ENCODE measurements around the gene MCIDAS. TPM values are rescaled to one million over a fixed set of nuclear protein-coding genes. Genes with fewer than 3 reads are reported as not detected.

Gene MCIDAS
- total RNA-seq, 6 experiments from 2014 or later = not detected

- H3K4me3 Mint-ChIP-seq = peak overlapping the region; percentile 91
- no peaks in the 10 kb centered on the region for H3K9me3 Mint-ChIP-seq
- peak; percentile 73 for DNase-seq
- no peak overlapping the region for H3K27ac Mint-ChIP-seq
- H3K4me1 Mint-ChIP-seq (ENCODE audit: low read depth) = peaks cover 53% of the 10 kb centered on the region
- peaks cover 22% of the 10 kb centered on the region for H3K27me3 Mint-ChIP-seq (ENCODE audit: insufficient read depth)
- TF ChIP-seq, protein P1, sequence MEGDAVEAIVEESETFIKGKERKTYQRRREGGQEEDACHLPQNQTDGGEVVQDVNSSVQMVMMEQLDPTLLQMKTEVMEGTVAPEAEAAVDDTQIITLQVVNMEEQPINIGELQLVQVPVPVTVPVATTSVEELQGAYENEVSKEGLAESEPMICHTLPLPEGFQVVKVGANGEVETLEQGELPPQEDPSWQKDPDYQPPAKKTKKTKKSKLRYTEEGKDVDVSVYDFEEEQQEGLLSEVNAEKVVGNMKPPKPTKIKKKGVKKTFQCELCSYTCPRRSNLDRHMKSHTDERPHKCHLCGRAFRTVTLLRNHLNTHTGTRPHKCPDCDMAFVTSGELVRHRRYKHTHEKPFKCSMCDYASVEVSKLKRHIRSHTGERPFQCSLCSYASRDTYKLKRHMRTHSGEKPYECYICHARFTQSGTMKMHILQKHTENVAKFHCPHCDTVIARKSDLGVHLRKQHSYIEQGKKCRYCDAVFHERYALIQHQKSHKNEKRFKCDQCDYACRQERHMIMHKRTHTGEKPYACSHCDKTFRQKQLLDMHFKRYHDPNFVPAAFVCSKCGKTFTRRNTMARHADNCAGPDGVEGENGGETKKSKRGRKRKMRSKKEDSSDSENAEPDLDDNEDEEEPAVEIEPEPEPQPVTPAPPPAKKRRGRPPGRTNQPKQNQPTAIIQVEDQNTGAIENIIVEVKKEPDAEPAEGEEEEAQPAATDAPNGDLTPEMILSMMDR (IDR thresholded peaks at IDR 0.05) = peak; percentile 95
- H3K36me3 Mint-ChIP-seq (ENCODE audit: low read depth) = no peaks in the 10 kb centered on the region
These were observed 54.8 kb downstream of the MCIDAS start for GRCh38 chr5:55172051-55172899.

GRCh38 chr5:55171471-55171870 lies 55.6 kb downstream of the MCIDAS start:
- Mint-ChIP-seq H3K9me3 (no peaks in the 10 kb centered on the region), H3K27ac (no peak overlapping the region), H3K4me3 (no peak overlapping the region), H3K36me3 (ENCODE audit: low read depth) (no peaks in the 10 kb centered on the region; the same call in 1 of the 2 replicates), H3K4me1 (ENCODE audit: low read depth) (peaks cover 48% of the 10 kb centered on the region), H3K27me3 (ENCODE audit: insufficient read depth) (peaks cover 15% of the 10 kb centered on the region)
- DNase-seq = no peak
- TF ChIP-seq, protein P1 (IDR thresholded peaks at IDR 0.05) = no peak

Small RNA genes within 50 kb of the gene (microRNA-seq; reads per million reads assigned to microRNA genes)
- 5.4 reads per million for gene MIR449A
- not detected for gene MIR449B
- gene MIR449C = 3.9 reads per million

Other genes with a start within 250 kb of the MCIDAS start
- 10 to 100 TPM in 2 of 6 experiments, 1 to 10 TPM in 4; 8.5 to 54.1 (median 9.1) TPM for gene ESM1, start 241.7 kb downstream of the MCIDAS start, total RNA-seq (2021; fragmentation: NEBNext Ultra II Directional; extraction: Animal tissue kit (Norgen Biotek cat#: 25700))
- not detected for gene GZMK, start 203.1 kb downstream of the MCIDAS start, total RNA-seq (2021; fragmentation: NEBNext Ultra II Directional; extraction: Animal tissue kit (Norgen Biotek cat#: 25700))
- not detected for gene GZMA, start 124.7 kb downstream of the MCIDAS start, total RNA-seq (2021; fragmentation: NEBNext Ultra II Directional; extraction: Animal tissue kit (Norgen Biotek cat#: 25700))
- 100 to 1,000 TPM; 209 to 229 (median 220) TPM for gene GPX8, start 67.1 kb downstream of the MCIDAS start, total RNA-seq (2021; fragmentation: NEBNext Ultra II Directional; extraction: Animal tissue kit (Norgen Biotek cat#: 25700))
- under 1 TPM in 5 of 6 experiments, not detected in 1; 0.07 to 0.20 (median 0.12) TPM for gene CDC20B, start 54.1 kb downstream of the MCIDAS start, total RNA-seq (2021; fragmentation: NEBNext Ultra II Directional; extraction: Animal tissue kit (Norgen Biotek cat#: 25700))
- gene CCNO, start 6.3 kb upstream of the MCIDAS start, total RNA-seq (2021; fragmentation: NEBNext Ultra II Directional; extraction: Animal tissue kit (Norgen Biotek cat#: 25700)) = under 1 TPM in 4 of 6 experiments, not detected in 2; 0.11 to 0.25 (median 0.13) TPM
- gene DHX29, start 80.4 kb upstream of the MCIDAS start, total RNA-seq (2021; fragmentation: NEBNext Ultra II Directional; extraction: Animal tissue kit (Norgen Biotek cat#: 25700)) = 10 to 100 TPM; 35.7 to 45.8 (median 41.7) TPM
- 10 to 100 TPM; 65.1 to 78.2 (median 70.1) TPM for gene MTREX, start 80.7 kb upstream of the MCIDAS start, total RNA-seq (2021; fragmentation: NEBNext Ultra II Directional; extraction: Animal tissue kit (Norgen Biotek cat#: 25700))

Data from HFFc6 (cell line).